Renal cortex interstitium (tissue), 15 donors: Measurements from ENCODE around the gene OR7E24. TPM values are rescaled to one million over a fixed set of nuclear protein-coding genes. Genes with fewer than 3 reads are reported as not detected.

Experiments
- DNase-seq, 11 donors: peaks; one replicate each; pipeline ENCODE4 v3.0.0-alpha.2; 2013; ENCODE audit warnings: low read depth in 9 of 11, low spot score in 4 of 11; ENCODE audit errors: extremely low read depth in 1 of 11
- long read RNA-seq, 16 experiments: transcript quantifications; one replicate each; lab custom pipeline, GENCODE V29; 2026
- polyA plus RNA-seq, 3 donors: library from polyadenylated mRNA; unstranded; fragments of 120-200 nt; gene quantifications; one replicate each; pipeline ENCODE4 v1.2.1, GENCODE V29; 2013; ENCODE audit not compliant: insufficient read length in 3 of 3

The OR7E24 gene
- polyA plus RNA-seq, result not detected
- long read RNA-seq, donor 1, result 0 reads
- long read RNA-seq, donor 2, result 0 reads
- long read RNA-seq, donor 3, result 0 reads
- long read RNA-seq, donor 4, result 0 reads
- long read RNA-seq, donor 5, result 0 reads
- long read RNA-seq, donor 6, result 0 reads
- long read RNA-seq, donor 7, result 0 reads
- long read RNA-seq, donor 8, result 0 reads
- long read RNA-seq, donor 9, result 0 reads
- long read RNA-seq, donor 10, result 0 reads
- long read RNA-seq, donor 11, result 0 reads
- long read RNA-seq, donor 12, result 0 reads
- long read RNA-seq, donor 13, result 0 reads
- long read RNA-seq, donor 14, result 0 reads
- long read RNA-seq, donor 15, result 0 reads
- long read RNA-seq, donor 16, result 0 reads

- DNase-seq, result no peak
Observed at GRCh38 chr19:9250630-9251029, at the start of gene OR7E24. Gene OR7E24 (plus strand): TSS chr19:9250930. CDS start chr19:9251044, 114 bp downstream.

- peak; percentile 31 to 61 (median 49) for DNase-seq
Observed at GRCh38 chr19:9205501-9206113, 45.1 kb upstream of the OR7E24 start.

GRCh38 chr19:9219489-9219888, 31.2 kb upstream of the OR7E24 start, which contains the start of gene OR7D4:
Gene OR7D4 (minus strand): TSS chr19:9219589. CDS start chr19:9214837, 4,752 bp downstream.
- no peak for DNase-seq

- no peak for DNase-seq
Observed at GRCh38 chr19:9251236-9251635, 506 bp downstream of the OR7E24 start.

- peak in 1 of 11 donors; percentile 2 for DNase-seq
Observed at GRCh38 chr19:9283485-9283884, 32.8 kb downstream of the OR7E24 start.

GRCh38 chr19:9289231-9289884, 38.6 kb downstream of the OR7E24 start:
- DNase-seq, result no peak

GRCh38 chr19:9295411-9295849, 44.7 kb downstream of the OR7E24 start:
- no peak for DNase-seq

- no peak for DNase-seq
Observed at GRCh38 chr19:9296336-9296735, 45.6 kb downstream of the OR7E24 start.

Other genes with a start within 250 kb of the OR7E24 start
- gene MUC16, start 240.5 kb upstream of the OR7E24 start, polyA plus RNA-seq, result under 1 TPM; 0.02 to 0.62 (median 0.04) TPM
- under 1 TPM; 0.07 to 0.21 (median 0.09) TPM for gene OR1M1, start 163.9 kb upstream of the OR7E24 start, polyA plus RNA-seq
- under 1 TPM in 1 of 3 donors, not detected in 2; 0.09 TPM for gene OR7G2, start 143.5 kb upstream of the OR7E24 start, polyA plus RNA-seq
- gene OR7G1, start 135.2 kb upstream of the OR7E24 start, polyA plus RNA-seq, result not detected
- gene OR7G3, start 124.0 kb upstream of the OR7E24 start, polyA plus RNA-seq, result not detected
- gene ZNF317, start 110.5 kb upstream of the OR7E24 start, polyA plus RNA-seq, result 10 to 100 TPM; 36.1 to 37.7 (median 36.9) TPM
- under 1 TPM; 0.14 to 0.16 (median 0.14) TPM for gene OR7D2, start 72.0 kb upstream of the OR7E24 start, polyA plus RNA-seq
- under 1 TPM; 0.04 to 0.08 (median 0.05) TPM for gene OR7D4, start 31.3 kb upstream of the OR7E24 start, polyA plus RNA-seq
- gene ZNF699, start 58.9 kb downstream of the OR7E24 start, polyA plus RNA-seq, result 1 to 10 TPM; 6.7 to 7.4 (median 7.1) TPM
- 10 to 100 TPM; 56.7 to 72.3 (median 65.9) TPM for gene ZNF559, start 73.2 kb downstream of the OR7E24 start, polyA plus RNA-seq
- gene ZNF177, start 112.1 kb downstream of the OR7E24 start, polyA plus RNA-seq, result 10 to 100 TPM; 10.0 to 14.0 (median 13.9) TPM
- 10 to 100 TPM; 36.3 to 67.1 (median 38.1) TPM for gene ZNF266, start 184.6 kb downstream of the OR7E24 start, polyA plus RNA-seq
- gene ZNF560, start 247.7 kb downstream of the OR7E24 start, polyA plus RNA-seq, result under 1 TPM; 0.56 to 0.93 (median 0.67) TPM